HCT116 (cell line): ENCODE results near the gene CHD9NB.

Experiments
- CEBPB ChIP-seq: IDR thresholded peaks from 2 replicates; pipeline ENCODE4 v1.6.1; 2012; ENCODE audit warnings: low read depth
- CTCF ChIP-seq, 3 experiments: fragments of 200-600 bp in 1 of 3; sonication (generic) in 1 of 3; IDR thresholded peaks in 2 of 3; conservative IDR thresholded peaks in 1 of 3; 2 replicates each; pipeline ENCODE4 v1.5.1; 2012 to 2017; ENCODE audit warnings: low read depth in 2 of 3, low read length in 2 of 3, antibody characterized with exemption in 1 of 3, borderline replicate concordance in 1 of 3, control low read depth in 1 of 3, mild to moderate bottlenecking in 1 of 3, mixed read lengths in 1 of 3, mixed run types in 1 of 3, moderate library complexity in 1 of 3; ENCODE audit not compliant: insufficient read depth in 1 of 3
- JUND ChIP-seq: IDR thresholded peaks from 2 replicates; pipeline ENCODE4 v1.6.1; 2012
- POLR2A ChIP-seq: IDR thresholded peaks from 2 replicates; pipeline ENCODE4 v1.7.0; 2011; ENCODE audit warnings: borderline replicate concordance; ENCODE audit not compliant: insufficient read depth, insufficient read length; ENCODE audit errors: extremely low read depth
- RAD21 ChIP-seq: IDR thresholded peaks from 2 replicates; pipeline ENCODE4 v1.6.1; 2012; ENCODE audit warnings: low read depth, mild to moderate bottlenecking

- TF ChIP-seq CTCF (IDR thresholded peaks at IDR 0.05 in 2 of 3, conservative IDR thresholded peaks at IDR 0.05 in 1 of 3; ENCODE audit: borderline replicate concordance in 1 of 3, insufficient read depth in 1 of 3, low read depth in 2 of 3, low read length in 2 of 3) (no peak), JUND (no peak), POLR2A (no peak), RAD21 (no peak), CEBPB (no peak)
Observed at GRCh38 chr16:53053967-53054669, 1.4 kb upstream of the CHD9NB start.
